ENCODE data around the gene GBE1.

- TF ChIP-seq CTCF (IDR thresholded peaks at IDR 0.05; ENCODE audit: low read depth, low read length) (no peak), EZH2phosphoT487 (IDR thresholded peaks at IDR 0.05; ENCODE audit: low read depth) (no peak)
These were observed 17.3 kb upstream of the GBE1 start for GRCh38 chr3:81778678-81779182.
